GM19324 (cell line): ENCODE results near the gene LMO7.

Experiments
- ATAC-seq: cut with Tn5 transposase; IDR thresholded peaks from one replicate; pipeline ENCODE4 v1.9.1; 2021; ENCODE audit warnings: mild to moderate bottlenecking, moderate library complexity; ENCODE audit not compliant: unreplicated experiment, low FRiP score

The LMO7 gene

DNA sequence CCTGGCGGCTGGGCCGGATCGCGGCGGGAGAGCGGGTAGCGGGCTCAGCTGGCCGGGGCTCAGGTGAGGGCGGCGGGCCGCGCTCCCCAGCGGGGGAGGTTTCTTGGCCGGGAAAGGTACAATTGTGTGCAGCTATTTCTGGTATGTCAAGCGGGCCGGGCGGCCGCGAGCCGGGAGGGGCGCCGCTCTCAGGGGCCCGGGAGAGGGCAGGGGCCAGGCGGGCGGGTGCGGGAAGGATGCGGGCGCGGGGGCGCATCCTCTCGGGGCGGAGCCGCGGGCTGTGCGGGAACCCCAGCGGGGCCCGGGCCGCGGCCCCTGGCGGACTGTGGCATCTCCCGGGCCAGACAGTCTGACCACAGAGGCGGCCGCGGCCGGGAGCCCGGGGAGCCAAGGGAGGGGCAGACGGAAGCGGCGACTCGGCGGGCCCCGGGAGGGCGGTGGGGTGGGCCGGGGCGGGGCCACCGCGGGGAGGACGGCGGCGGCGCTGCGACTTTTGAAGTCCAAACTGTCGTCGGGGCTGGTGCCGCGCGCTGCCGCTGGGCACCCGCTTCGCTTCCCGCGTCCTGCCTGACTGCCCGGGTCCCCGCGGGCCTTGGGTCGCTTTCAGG, at the start of gene LMO7:
Gene LMO7, plus strand, starts transcription at position 503 of the 608 bp plus-strand sequence. CDS start 328 bp downstream, outside the sequence.
- peak; percentile 78 for ATAC-seq

DNA sequence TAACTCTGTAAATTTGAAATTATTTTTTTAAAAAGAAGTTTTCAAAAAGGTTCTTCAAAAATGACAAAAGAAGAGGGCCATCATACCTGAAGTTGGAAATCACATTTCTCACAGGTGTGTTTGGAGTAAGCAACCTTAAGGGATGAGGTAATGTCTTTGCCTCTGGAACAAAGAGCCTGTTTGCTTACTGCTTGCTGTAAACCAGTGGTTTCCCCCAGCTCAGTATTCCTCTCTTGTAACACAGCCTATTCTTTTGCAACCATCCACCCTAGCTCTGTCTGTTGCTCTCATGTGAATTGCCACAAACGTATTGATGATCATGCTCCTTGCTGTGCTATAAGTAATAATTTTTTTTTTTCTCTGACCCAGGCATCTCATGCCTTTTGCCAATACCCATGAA, 48.5 kb upstream of the LMO7 start:
- no peak for ATAC-seq

DNA sequence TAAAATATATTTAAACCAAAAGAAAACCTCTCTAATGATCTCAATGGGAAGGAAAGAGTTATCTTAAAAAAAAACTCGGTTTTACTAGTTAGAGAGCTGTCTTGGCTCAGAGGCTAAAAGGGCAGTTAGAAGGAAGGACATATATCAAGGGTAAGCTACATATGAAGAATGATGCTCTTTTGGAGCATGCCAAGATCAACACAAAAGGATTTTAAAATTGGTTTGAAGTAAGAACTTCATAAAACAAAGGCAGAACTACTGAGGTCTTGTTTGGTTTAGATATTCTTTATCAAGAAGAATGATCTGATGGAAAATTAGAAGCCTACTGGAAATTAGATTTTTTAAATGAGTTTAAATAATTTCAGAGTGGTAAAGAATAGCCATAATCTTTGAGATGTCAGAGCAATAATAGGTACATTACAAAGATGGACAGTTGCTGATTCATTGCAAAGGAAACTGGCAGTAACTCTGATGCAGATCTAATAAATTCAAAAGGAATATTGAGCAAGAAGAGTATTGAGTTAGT, 39.4 kb upstream of the LMO7 start:
- ATAC-seq, result no peak

DNA sequence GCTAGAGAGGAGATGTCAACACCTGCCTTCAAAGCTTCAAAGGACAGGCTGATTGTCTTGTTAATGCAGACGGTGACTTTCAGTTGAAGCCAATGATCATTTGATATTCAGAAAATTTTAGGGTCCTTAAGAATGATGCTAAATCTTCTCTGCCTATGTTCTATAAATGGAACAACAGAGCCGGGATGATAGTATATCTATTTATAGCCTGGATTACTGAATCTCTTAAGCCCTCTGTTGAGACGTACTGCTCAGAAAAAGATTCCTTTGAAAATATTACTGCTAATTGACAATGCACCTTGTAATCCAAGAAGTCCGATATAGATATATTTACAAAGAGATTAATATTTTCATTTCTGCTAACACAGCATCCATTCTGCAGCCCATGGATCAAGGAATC, 35.8 kb upstream of the LMO7 start:
- no peak for ATAC-seq

DNA sequence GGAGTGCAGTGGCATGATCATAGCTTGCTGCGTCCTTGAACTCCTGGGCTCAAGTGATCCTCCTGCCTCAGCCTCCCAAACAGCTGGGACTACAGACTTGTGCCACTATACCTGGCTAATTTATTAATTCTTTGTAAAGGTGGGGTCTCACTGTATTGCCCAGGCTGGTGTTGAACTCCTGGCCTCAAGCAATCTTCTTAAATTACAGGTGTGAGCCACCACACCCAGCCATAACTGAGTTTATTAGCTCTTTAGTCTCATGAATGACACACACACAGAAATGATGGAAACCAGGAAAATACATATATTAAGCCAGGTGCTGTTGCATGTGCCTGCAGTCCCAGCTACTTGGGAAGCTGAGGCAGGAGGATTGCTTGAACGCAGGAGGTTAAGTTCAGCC, 33.1 kb upstream of the LMO7 start:
- ATAC-seq, result no peak

DNA sequence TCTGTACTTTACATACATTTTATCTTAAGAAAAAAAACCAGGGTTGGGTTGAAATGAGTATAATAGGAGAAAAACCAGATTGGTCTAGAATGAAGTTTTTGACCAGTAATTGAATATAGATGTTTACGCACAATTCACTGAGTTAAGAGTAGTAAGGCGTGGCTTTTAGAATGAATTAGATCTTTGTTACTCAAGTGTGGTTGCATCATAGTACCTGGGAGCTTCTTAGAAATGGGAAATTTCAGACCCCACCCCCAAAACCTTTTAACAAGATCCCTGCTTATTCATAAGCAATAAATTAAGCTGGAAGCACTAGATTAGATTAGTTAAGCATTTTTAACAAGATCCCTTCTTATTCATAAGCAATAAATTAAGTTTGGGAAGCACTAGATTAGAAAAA, 28.7 kb upstream of the LMO7 start:
- ATAC-seq, result no peak

DNA sequence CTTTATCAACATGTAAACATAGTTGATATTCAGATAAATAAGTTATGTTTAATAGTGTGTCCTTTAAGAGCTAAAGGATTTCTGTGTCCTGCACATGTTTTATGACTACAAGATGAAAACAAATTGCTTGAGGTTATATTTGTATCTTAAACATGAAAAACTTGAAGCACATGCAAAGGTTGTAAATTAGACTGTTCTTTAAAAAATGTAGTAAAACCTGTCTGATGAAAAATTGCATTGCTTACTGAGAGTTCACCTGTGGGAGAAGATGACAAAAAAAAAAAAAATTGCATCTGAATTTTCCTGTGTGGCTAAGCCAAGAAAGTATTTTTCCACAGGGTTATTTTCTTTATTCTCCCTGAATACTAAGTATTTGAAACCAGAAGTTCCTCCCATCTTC, 25.7 kb upstream of the LMO7 start:
- ATAC-seq, result no peak

DNA sequence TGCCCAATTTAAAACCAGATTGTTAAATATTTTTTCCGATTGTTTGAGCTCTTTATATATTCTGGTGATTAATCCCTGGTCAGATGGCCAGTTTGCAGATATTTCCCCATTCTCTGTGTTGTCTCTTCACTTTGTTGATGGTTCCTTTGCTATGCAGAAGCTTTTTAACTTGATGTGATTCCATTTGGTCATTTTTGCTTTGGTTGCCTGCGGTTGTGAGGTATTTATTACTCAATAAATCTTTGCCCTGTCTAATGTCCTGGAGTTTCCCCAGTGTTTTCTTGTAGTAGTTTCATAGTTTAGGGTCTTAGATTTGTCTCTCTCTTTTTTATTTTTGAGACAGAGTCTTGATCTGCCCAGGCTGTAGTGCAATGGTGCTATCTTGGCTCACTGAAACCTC, 23.8 kb upstream of the LMO7 start:
- no peak for ATAC-seq

DNA sequence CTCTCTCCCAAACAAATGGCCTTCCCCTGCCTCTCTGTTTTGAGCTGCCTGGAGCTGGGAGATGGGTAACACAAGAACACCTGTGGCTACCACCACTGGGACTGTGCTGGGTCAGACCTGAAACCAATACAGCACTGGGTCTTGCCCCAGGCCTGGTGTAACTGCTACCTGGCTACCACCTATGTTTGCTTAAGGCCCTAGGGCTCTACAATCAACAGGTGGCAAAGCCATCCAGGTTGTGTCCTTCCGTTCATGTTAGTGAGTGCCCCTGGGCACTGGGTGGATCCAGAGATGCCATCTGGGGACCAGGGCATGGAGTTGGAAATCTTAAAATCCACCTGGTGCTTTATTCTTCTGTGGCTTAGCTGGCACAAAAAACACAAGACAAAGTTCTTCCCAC, 18.9 kb upstream of the LMO7 start:
- ATAC-seq, result no peak

DNA sequence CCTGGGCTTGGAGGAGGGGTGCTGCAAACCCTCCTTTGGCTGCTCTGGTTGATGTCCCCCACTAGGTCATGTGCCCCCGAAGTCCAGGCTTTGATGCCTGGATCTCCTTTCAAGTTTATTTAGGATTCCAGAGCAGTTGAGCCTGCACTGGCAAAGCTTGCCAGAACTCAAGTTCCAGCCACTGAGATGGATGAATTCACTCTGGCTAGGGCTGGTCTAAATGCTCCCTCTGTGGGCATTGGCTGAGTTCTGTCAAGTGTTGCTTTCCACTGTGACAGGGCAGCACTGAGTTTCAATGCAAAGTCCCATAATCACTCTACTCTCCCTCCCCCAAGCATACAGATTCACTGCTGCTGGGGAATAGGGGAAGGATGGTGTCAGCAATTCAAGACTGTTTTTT, 17.8 kb upstream of the LMO7 start:
- no peak for ATAC-seq

DNA sequence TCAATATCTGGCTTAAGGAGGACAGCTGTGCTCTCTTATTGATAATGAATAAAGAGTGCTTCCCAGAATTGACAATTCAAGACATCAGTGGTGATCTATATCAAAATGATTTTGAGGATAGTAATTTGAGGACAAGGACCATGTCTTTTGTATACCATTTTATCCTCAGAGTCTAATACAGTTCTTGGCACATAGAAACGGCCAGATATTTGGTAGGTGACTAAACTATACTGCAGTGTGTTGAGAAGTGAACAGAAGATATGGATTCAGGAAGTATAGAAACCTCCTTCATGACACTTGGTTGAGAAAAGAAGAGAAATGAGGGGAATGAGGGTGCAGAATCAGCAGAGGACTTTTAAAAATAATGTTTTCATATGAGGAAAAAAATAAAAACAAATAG, 16.1 kb upstream of the LMO7 start:
- no peak for ATAC-seq

DNA sequence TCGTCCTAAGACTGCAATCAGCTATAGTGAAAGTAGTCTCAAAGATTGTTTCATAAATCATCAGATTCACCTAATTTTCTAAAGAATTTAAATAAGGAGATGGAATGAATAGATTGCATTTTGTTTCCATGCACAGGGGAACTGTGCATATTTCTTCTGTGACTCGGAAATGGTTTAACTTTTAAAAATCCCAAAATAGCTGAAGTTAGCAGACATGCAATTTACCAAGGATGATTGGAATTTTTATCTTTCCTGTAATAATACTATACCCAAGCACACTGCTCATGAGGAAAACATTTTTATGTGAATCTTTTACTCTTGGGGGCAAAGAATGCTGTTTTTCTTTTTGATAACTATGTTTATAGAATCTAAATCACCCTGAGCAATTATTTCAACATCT, 15.0 kb upstream of the LMO7 start:
- no peak for ATAC-seq

DNA sequence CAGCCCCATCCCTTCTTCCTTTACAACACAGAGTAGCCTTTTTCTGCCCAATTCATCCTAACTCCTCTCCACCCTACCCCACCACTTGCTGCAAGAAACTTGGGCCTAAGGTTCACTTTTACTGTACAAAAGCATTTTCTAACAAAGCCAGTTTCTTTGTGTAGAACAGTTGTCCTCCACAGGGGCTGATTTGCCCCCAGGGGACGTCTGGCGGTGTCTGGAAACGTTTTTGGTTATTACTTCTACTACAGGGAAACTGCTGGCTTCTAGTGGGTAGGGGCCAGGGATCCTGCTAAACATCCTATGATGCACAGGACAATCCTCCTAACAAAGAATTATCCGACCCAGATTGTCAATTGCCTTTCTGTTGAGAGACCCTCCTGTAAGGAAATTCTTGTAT, 7.3 kb upstream of the LMO7 start:
- ATAC-seq, result no peak

DNA sequence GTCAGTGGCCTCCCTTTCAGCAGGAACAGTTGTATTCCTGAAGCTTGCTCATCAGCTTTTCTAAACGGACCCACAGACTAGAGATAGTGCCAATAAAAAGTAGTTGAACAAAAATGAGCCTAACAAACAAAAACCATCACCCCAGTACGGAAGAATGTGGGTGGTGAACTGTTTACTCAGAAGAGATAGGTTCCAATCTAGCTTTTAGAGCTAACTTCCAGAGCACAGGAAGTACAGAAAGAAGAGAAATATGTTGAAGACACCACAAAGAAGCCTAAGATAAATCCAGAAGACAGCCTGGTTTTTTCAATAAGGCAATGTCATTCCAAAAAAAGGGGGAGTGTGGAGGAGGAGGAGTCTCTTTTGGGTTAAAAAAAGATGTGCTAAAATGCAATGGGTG, 2.8 kb upstream of the LMO7 start:
- no peak for ATAC-seq

DNA sequence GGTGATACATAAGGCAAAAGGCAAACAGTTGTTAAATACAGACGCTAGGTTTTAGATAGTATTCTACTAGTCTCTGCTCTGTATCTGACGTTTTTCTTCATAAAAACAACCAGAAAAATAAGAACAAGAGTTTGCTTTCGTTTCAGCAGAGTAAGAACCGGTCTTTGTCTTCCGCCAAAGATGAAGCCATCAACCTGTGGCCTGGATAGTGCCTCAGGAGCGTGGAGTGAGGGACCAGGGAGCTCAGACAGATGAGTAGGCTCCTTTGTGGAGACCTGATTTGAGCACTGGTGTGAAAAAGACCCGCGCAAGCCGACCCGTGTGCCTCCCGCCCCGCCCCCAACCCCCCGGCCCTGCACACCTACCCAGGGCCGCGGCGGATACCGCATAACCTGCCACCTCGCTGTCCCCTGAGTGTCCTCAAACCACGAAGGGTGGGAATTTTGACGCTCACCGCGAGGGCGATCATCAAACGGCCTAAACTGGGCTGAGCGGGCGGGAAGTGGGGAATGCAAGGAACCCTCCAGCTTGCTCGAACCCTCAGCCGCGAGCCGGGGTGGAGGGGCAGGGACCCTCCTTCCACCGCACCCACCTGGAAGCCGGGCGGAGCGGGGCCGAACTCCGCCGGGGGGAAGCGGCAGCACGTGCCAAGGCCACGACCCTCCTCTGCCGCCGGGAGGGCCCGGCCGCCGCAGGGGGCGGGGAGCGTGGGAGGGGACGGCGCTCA, 866 bp upstream of the LMO7 start:
- ATAC-seq, result no peak

DNA sequence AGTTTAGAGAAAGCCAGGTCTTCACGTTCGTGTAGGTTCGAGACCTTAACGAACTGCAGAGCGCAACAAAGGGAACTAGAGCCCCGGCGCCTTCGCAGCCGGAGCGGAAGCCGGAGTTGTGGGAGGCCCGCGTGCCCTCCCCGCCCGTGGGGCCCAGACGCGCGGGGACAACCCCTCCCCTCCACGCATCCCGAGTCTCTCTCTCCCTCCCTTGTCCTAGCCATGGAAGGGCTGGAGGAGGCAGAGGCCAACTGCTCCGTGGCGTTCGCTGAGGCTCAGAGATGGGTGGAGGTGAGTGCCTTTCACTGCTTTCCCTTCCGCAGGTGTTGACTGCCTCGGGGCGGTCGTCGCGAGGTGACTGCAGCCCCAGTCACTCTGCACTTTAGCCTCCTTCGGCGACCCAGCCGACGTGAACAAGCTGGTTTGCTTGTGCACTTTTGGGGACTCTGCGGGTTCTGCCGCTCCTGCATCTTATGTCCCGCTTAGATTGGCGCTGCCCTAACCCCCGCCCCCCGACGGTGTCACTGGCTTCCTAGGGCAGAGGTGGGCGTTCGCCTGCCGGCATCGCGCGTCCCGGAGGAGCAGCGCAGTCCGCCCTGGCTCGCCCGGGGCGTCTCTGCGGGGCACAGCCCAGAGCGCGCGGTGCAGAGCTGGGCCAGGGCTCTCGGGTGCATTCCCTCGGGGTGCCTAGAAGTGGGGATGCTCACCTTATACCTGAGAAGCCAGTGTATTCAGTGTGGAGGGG, 478 bp downstream of the LMO7 start:
- peak; percentile 70 for ATAC-seq

DNA sequence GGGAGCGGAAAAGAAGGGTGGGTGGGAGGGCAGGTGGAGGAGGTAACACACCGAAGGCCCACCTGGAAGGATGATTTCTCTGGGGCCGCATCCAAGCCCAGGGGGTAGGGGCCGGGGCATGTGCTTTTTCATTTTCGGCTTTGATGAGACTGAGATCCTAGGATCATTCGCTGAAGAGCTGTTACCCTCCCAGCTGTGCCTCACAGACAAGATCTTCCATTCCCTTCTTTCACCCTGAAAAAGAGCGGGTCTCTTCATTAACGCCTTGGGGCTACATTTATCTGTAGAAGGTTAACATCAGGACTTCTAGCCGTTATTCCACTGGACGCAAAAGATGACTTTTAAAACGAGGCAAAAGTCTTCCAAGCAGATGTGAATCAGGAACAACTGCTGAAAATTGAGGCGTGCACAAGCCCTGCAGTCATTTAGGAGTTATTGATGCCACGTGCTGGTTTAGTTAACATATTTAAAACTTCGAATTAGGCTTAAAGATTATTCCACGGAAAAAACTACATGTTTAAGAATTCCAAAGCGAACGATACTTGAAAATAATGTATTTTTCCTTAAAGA, 1.1 kb downstream of the LMO7 start:
- no peak for ATAC-seq

DNA sequence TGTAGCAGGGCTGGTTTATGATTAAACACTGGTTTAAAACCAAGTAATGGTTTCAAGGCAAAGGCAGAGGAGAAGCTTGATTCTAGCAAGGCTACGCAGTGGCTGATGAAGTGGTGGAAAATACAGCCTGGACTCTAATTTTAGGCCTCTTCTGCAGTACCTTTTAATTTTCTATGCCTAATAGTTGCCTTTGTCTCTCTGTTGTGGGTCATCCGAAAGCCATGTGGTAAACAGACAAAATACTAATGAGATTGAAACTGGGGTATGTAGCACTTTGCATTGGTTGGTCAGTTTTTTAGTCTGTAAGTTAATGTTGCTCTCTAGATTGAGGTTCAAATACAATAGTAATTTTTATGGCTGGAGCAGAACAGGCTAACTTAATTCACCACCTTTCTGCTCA, 3.3 kb downstream of the LMO7 start:
- ATAC-seq, result no peak

DNA sequence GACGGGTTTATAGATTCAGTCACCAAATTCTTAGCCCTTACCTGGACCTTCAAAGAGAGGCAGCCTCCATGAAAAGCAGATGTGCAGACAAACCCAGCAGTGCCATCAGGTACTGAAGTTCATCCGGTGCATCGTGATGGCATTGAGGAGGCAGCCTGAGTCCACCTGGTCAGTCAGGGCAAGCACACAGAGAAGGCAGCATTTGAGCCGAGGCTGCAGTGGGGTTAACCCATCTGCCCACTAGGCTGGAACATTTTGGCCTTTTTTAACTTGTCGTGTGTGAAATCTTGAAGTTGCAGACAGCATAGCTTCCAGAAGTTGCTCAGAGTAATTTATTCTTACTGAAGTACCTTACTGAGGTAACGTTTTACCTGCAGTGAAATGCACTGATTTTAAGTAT, 4.9 kb downstream of the LMO7 start:
- no peak for ATAC-seq

DNA sequence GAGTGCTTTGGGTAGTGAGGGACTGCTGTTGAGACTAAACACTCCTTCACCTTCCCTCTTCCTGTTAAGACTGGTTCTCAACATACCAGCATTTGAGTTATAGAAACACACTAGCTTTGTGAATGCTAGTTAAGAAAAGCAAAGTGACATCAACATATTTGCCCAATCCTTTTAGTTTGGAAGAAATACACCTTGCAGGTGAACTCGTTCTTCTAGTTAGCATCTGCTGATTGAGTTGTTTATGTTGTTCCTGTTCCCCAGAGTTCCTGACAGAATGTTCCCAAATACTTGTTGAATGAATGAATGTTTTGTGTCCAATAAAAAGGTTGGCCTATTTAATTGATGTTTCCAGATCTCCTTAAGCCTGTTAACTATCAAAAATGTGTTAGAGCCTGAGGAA, 7.1 kb downstream of the LMO7 start:
- ATAC-seq, result no peak

DNA sequence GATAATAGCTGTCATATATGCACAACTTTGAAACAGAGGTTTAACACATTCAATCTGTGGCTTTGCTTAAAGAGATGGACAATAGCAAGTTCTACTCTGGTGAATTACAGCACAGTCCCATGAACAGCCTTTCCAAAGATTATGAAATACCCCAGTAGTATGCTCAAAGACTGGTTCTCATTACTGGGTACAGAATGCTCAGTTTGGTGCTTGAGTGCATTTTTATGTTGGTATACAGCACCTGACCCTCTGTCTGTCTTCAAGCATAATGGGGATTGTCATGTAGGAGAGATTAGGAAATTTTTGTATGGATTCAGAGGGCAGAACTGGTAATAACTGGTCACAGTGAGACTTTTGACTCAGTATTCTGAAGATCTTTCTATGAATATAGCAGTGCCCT, 7.6 kb downstream of the LMO7 start:
- no peak for ATAC-seq
